ENCODE results near the gene MTHFD2L.

MTHFD2L gene

DNA sequence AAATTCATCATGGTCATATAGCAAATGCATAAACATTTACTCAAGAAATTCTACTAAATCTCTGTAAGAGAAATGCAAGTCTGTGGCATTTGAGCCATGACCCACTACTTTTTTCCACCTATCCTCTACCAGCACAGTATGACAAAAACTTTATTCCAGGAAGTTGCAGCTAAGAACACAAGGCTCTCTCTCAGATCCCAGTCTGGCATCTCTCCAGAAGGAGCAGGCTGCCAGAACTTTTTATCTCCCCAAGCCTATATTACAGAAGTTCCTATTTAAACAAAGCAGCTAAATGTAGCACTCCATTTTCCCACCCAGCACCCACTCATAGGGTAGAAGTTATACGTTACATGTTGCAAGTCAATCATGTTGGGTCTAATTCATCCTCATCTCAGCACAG is 101.0 kb downstream of the MTHFD2L start:
- peak; percentile 65 for DNase-seq

GRCh38 chr4:74260036-74260435 is 102.1 kb downstream of the MTHFD2L start:
- DNase-seq = no peak

DNA sequence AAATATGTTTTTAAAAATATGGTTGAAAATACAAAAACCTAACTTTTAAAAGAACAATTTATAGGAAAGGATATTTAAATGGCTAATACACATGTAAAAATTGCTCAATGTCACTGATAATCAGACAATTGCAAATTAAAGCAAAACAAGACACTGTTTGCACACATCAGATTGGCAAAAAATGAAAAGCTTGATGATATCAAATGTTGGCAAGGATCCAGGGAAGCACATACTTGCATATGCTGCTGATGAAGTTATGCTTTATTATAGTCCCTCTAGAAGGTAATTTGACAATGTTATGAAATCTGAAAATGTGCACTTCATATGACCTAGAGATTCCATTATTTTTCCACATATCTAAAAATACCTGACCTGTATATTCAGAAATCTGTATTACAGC is 104.6 kb downstream of the MTHFD2L start:
- peak; percentile 39 for DNase-seq

- DNase-seq = peak; percentile 28
These were observed 105.6 kb downstream of the MTHFD2L start for GRCh38 chr4:74263551-74263950.

DNA sequence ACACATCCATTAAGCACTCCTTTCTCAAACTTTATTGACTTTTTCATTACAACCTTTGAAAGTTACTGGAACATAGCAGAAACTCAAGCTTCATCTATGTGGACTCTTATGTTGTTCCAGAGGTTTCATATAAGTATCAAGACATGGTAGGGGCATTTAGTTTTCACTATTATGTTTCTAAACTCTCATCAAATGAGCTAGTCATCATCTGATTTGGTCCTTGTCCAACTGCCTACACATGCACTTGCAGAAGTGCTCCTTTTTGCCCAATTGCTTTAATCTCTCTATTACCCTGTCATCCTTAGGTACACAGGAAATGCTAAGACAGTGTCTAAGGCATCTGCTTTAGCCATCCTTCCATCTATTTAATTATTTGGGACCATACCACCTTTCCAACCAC is 108.2 kb downstream of the MTHFD2L start:
- peak; percentile 11 for DNase-seq

GRCh38 chr4:74267998-74268606 is 110.2 kb downstream of the MTHFD2L start:
- peak; percentile 16 for DNase-seq

DNA sequence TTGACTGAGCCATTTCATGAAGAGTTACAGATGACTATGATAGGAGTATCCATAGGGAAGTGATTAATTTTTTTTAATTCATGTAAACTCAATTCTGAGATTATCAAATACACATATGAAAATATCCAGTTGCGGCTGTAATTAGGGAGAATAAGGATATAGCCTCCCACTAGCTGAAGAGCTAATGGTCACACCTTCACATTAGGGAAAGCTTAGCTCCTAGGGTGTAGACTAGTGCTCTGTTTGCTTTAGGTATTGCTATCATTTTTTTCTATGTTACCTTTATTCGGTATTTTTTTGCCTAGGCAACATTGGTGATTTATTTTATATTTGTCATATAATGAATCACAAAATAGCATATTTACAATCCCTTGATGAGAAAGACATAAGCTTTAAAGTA is 110.7 kb downstream of the MTHFD2L start:
- DNase-seq = no peak

- DNase-seq = no peak
These were observed 120.6 kb downstream of the MTHFD2L start for GRCh38 chr4:74278490-74278889.

- no peak for DNase-seq
These were observed 121.8 kb downstream of the MTHFD2L start for GRCh38 chr4:74279716-74280115.

DNA sequence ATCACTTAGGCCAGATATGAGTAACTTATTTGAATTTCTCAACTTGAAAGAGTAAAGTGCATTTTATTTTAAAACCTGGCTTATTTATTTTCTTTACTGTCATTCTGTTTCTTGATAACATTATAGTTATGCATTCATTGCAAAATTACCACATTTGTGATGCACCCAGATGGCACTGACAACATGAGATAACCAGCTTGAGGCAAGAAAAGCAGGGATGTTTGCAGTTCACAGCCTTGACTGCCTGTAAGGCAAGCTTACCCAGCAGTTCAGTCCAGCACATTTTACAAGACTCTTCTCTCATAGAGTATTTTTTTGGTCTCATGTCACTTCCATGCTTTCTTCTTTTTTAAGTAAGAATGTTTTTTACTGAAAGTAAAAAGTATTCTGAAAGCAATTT is 125.0 kb downstream of the MTHFD2L start:
- peak; percentile 24 for DNase-seq

DNA sequence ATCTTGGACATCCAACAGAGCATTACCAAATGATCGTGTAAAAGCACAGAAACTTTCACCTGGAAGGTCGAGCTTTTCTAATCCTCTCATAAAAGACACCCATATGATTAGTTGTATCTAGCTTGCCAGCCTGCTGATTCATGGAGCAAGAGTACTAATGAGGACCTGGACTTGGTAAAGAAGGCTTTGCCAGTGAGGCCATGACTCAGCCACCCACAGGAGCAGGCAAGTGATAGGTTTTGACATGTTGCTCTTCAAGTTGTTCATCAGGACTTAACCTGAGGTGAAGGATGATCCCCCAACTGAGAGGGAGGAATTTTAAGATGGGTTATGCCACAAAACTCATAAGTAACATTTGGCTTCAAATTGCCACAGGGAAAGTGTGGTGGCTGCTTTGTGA is 125.7 kb downstream of the MTHFD2L start:
- peak; percentile 28 for DNase-seq

- no peak for DNase-seq
These were observed 126.1 kb downstream of the MTHFD2L start for GRCh38 chr4:74284053-74284452.

GRCh38 chr4:74287164-74287563 is 129.2 kb downstream of the MTHFD2L start:
- no peak for DNase-seq

- no peak for DNase-seq
These were observed 129.9 kb downstream of the MTHFD2L start for GRCh38 chr4:74287791-74288190.

DNA sequence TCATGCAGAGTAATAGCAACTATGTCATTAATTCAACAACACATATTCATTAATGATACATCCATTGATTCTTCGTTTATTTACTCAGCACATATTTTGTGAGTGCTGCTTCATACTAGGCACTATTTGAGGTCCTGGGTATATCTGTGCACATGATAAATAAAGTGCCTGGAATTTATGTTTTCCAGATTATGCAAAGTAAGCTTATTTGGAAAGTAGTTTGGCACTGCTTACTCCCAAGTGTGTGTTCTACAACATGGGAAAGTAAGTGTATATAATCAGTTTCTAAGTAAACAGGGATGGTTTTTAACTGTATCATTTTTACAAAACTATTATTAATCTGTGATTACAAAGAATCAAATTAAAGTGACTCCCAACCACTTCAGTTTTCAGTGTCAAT is 133.6 kb downstream of the MTHFD2L start:
- DNase-seq = no peak

DNA sequence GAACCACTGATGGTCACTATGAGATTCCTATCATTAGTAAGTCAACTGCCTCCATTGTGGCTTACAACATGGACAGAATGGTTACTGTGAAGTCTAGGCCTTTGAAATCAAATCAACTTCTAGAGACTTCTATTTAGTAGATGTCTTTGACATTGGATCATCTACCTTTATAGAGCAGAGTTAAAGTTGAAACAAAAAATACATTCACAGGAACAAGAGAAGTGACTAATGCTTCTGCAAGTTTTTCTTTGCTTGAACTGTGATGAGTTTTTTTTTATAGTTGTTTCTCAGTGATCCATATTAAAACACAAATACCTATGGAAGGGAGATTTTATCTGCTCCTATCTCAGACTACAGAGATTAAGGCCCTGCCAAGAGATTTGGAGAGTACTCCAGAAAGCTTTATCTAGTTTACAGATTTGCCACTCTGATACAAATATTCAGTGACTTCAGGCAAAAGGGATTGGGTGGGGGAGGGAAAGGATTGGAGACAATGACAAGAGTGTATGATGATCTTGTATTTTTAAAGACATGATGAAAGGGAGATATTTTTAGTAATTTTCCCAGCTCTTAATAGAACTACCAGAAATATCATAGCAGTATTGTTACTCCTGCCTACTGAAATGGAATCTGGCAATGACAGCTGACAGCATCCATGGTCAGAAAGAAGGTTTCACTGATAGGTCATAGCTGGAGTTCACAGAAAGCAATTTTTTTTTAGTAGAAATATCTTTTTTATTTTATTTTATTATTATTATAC is 134.4 kb downstream of the MTHFD2L start:
- DNase-seq = no peak

DNA sequence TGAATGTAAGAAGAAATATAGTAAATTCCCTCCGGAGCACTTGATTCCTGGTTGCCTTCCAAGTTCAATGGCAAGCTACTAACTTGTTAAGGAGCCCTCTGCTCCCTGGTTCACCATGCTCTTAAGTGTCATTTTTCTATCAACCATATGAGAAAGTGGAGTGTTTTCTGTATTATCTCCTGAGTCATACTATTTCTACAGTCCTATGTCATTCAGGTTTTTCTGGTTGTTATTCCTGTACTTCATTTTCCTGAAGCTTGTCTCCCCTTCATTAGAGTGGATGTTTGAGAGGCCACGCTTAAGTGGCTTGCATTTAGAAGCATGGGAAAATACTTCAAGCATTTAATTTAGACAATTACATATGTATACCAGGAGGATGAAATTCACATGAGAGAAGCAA is 135.6 kb downstream of the MTHFD2L start:
- DNase-seq = peak; percentile 35

DNA sequence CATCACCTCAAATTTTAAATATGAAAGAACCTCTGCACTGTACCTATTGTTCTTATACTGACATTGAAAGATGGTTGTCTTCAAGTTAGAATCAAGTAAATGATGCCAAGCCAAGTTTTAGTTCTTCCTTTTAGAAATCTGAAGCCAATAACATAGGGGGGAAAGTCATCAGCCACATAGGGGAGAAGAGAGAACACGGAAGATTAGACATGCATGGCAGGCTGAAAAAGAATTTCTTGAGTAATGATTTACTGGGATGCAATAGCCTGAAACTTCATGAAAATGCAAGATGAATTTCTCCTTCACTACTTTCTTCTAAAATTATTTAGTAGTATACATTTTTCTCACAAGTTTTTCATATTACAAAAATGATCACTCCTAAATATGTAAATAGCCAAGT is 136.8 kb downstream of the MTHFD2L start:
- DNase-seq = no peak

DNA sequence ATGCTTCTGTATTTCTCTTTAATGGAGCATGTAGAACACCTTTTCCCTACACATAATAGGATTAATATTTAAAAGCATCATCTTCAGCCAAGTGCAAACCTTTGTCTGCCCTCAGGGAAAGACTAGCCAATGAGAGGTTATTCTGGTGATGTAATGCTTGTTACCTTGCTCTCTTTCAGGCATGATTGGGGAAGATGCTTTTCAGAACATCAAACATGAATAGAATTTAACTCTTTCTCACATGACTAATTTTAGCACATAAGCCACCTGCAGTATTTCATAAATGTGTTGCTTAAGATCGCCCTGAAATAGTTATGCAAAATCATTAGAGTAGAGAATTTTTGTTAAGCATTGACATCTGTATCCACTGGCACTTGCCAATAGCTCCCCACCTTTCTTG is 139.6 kb downstream of the MTHFD2L start:
- DNase-seq = no peak

DNA sequence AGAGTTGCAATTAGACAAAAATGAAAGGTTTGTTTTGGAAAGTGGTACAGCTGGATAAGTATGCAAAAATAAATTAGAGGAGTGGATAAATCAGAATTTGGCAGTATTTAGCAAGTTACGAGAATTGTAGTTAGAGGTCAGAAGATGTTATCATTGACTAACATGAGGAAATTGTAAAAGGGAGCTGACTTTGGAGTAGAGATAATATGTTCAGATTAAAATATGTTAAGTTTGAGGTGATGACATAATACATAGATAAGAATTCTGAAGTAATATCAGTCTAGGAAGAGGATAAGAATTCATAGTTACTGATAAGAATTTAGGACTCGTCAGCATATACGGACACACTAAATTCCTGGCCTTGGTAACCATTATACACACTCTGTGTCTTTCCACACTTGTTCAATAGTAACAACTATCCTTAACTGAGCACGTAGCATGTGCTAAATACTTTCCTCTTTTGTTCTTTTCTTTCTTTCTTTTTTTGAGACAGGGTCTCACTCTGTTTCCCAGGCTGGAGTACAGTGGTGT is 146.2 kb downstream of the MTHFD2L start:
- no peak for DNase-seq

DNA sequence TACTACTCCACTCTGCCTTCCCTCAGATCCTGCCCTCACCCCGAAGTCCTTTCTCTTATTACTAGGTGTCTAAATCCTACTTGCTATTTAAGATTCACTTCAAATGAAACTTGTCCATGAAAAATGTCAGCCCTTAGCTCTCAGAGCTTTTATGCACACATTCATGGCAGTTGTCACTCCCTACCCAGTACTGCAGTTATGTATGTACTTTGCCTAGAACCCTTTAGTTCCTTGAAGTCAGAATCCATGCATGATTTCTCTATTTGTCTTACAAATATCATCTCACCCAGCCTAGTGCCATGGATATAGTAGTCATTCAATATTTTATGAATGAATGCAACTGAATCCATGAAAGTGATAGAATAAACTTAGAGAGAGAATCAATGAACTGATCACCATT is 147.1 kb downstream of the MTHFD2L start:
- no peak for DNase-seq

DNA sequence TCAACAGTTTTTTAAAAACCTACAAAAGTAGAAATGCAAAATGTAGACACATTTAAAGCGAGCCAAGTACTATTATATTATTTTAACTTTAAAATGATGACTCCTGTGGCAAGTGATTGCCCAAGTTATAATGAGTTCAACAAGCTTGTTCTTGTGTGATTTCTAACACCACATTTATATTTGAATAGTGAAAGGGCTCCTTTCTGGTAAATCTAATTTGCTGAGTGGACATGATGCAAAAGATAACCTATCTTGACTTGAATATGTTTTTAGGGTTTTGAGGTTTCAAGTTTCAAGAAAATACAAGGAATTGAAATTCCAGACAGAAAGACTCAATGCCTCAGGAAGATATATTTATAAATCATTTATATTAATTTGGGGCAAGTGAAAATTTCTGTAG is 149.3 kb downstream of the MTHFD2L start:
- peak; percentile 22 for DNase-seq

GRCh38 chr4:74308215-74308614 is 150.3 kb downstream of the MTHFD2L start, which contains the start of gene EPGN:
Gene EPGN, plus strand, starts transcription at chr4:74308470. Its CDS starts 64 bp downstream, at chr4:74308534.
- no peak for DNase-seq

GRCh38 chr4:74309223-74309622 is 151.3 kb downstream of the MTHFD2L start:
- DNase-seq = peak; percentile 22
